PFSK-1 (cell line): Measurements from ENCODE around the gene BRF1.

Experiments used
- FOXP2 ChIP-seq: optimal IDR thresholded peaks from 2 replicates; pipeline ENCODE3; 2011; ENCODE audit warnings: borderline replicate concordance, control low read depth, inconsistent platforms; ENCODE audit not compliant: insufficient read depth; ENCODE audit errors: extremely low read length, extremely low read depth
- POLR2AphosphoS5 ChIP-seq: IDR thresholded peaks from 2 replicates; pipeline ENCODE4 v1.6.1; 2012; ENCODE audit warnings: low read depth, mild to moderate bottlenecking, control low read depth, low read length, moderate library complexity
- SIN3A ChIP-seq: IDR thresholded peaks from 2 replicates; pipeline ENCODE4 v1.6.1; 2012; ENCODE audit warnings: mild to moderate bottlenecking, low read length, moderate library complexity, borderline replicate concordance; ENCODE audit not compliant: insufficient read depth
- TAF1 ChIP-seq: IDR thresholded peaks from 2 replicates; pipeline ENCODE4 v1.6.1; 2012; ENCODE audit warnings: low read length, control low read depth, borderline replicate concordance; ENCODE audit not compliant: insufficient read depth
- TF ChIP-seq, protein P1 (sequence below), 2 experiments: IDR thresholded peaks; 2 replicates each; pipeline versions ENCODE4 v1.6.1 to v1.8.0; 2011 to 2012; ENCODE audit warnings: low read depth in 2 of 2, low read length in 2 of 2, control low read depth in 1 of 2, inconsistent platforms in 1 of 2, mild to moderate bottlenecking in 1 of 2, moderate library complexity in 1 of 2; ENCODE audit not compliant: insufficient read depth in 1 of 2

Gene BRF1

DNA sequence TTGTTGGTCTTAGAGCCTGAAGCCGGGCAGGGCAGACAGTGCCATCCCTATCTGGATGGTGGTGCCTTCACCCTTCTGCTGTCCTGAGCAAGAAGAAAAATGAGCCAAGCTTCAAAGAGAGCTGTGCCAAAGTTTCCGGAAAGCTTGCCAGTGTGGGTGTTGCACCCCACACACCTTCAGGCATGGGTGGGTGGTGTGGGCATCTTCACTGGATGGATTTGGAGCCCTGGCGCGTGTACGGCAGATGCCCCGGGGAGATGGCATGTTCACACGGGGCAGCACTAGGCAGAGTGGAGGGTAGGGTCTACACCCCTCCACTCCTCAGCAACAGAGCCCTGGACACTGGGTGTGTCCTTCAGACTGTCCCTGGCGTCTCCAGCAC, 46.8 kb upstream of the BRF1 start:
- no peak for TF ChIP-seq FOXP2
- TF ChIP-seq, protein P1, sequence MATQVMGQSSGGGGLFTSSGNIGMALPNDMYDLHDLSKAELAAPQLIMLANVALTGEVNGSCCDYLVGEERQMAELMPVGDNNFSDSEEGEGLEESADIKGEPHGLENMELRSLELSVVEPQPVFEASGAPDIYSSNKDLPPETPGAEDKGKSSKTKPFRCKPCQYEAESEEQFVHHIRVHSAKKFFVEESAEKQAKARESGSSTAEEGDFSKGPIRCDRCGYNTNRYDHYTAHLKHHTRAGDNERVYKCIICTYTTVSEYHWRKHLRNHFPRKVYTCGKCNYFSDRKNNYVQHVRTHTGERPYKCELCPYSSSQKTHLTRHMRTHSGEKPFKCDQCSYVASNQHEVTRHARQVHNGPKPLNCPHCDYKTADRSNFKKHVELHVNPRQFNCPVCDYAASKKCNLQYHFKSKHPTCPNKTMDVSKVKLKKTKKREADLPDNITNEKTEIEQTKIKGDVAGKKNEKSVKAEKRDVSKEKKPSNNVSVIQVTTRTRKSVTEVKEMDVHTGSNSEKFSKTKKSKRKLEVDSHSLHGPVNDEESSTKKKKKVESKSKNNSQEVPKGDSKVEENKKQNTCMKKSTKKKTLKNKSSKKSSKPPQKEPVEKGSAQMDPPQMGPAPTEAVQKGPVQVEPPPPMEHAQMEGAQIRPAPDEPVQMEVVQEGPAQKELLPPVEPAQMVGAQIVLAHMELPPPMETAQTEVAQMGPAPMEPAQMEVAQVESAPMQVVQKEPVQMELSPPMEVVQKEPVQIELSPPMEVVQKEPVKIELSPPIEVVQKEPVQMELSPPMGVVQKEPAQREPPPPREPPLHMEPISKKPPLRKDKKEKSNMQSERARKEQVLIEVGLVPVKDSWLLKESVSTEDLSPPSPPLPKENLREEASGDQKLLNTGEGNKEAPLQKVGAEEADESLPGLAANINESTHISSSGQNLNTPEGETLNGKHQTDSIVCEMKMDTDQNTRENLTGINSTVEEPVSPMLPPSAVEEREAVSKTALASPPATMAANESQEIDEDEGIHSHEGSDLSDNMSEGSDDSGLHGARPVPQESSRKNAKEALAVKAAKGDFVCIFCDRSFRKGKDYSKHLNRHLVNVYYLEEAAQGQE (IDR thresholded peaks at IDR 0.05; ENCODE audit: insufficient read depth in 1 of 2, low read depth in 2 of 2, low read length in 2 of 2), result no peak
- no peak for TF ChIP-seq TAF1
- no peak for TF ChIP-seq SIN3A
- TF ChIP-seq POLR2AphosphoS5, result no peak

DNA sequence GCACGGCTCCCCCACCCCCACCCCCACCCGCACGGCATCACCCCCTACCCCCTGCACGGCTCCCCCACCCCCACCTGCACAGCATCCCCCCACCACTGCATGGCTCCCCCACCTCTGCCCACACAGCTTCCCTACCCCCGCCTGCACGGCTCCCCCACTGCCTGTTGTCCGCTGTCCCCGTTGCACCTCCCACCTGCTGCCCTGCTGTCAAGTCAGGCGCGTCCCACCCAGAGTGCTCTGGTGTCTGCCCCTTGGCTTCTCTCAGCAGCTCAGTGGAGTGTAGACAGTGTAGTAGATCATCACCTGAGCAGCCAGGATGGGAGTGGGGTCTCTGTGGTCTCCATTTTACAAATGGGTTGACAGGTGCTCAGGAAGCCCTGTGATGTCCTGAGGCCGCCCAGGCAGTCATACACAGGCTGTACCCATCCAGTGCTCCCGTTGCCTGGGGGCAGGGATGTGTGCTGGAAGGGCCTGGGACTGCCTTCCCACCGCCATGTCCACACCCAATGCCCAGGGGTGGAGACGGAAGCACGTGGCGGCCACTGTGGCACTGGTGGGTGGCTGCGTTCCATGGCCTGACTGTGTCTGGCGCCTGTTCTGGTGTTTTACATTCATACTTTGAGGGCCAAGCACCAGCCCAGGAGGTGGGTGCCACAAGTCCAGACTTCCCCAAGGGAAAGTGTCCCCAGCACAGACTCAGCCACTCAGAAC, 46.2 kb upstream of the BRF1 start:
- TF ChIP-seq SIN3A (no peak), TAF1 (no peak), FOXP2 (no peak), POLR2AphosphoS5 (no peak)
- TF ChIP-seq, protein P1 (IDR thresholded peaks at IDR 0.05; ENCODE audit: insufficient read depth in 1 of 2, low read depth in 2 of 2, low read length in 2 of 2), result no peak

DNA sequence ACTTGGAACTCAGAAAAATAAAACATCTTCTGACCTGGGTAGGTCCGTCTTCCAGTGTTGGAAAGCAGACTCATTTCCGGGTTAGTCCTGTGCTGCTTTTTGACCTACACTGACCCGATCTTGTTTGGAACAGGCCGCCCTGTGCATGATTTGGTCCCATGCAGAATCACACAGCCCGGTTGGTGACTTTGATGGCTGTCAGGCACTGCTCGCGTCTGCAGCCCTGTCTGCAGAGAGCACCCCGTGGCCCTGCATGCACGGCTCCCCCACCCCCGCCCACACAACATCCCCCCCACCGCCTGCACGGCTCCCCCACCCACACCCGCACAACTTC, 45.4 kb upstream of the BRF1 start:
- TF ChIP-seq SIN3A, result no peak
- no peak for TF ChIP-seq FOXP2
- no peak for TF ChIP-seq POLR2AphosphoS5
- TF ChIP-seq, protein P1 (IDR thresholded peaks at IDR 0.05; ENCODE audit: insufficient read depth in 1 of 2, low read depth in 2 of 2, low read length in 2 of 2), result no peak
- no peak for TF ChIP-seq TAF1

DNA sequence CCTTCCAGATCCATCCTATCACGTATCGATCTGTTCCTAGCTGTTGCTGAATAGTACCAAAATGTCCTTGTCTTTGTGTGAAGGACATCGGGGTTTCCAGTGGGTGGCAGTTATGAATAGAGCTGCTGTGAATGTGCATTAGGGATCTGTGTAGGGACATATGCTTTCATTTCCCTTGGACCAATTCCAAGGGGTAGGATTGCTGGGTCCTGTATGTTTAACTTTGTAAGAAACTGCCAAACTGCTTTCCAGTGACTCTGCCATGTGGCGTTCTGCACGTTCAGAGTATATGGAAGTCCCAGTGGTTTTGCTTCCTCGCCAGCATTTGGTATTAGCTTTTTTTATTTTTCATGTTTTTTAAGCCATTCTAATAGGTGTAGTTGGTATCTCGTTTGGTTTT, 42.4 kb upstream of the BRF1 start:
- no peak for TF ChIP-seq SIN3A
- TF ChIP-seq, protein P1 (IDR thresholded peaks at IDR 0.05; ENCODE audit: insufficient read depth in 1 of 2, low read depth in 2 of 2, low read length in 2 of 2), result no peak
